GM18870 (cell line): ENCODE data around the gene P3H3.

ENCODE experiments used
- ATAC-seq: cut with Tn5 transposase; IDR thresholded peaks from one replicate; pipeline ENCODE4 v1.9.1; 2021; ENCODE audit warnings: moderate library complexity; ENCODE audit not compliant: unreplicated experiment

Gene P3H3

GRCh38 chr12:6842075-6842474, 13.9 kb downstream of the P3H3 start:
- ATAC-seq: no peak

DNA sequence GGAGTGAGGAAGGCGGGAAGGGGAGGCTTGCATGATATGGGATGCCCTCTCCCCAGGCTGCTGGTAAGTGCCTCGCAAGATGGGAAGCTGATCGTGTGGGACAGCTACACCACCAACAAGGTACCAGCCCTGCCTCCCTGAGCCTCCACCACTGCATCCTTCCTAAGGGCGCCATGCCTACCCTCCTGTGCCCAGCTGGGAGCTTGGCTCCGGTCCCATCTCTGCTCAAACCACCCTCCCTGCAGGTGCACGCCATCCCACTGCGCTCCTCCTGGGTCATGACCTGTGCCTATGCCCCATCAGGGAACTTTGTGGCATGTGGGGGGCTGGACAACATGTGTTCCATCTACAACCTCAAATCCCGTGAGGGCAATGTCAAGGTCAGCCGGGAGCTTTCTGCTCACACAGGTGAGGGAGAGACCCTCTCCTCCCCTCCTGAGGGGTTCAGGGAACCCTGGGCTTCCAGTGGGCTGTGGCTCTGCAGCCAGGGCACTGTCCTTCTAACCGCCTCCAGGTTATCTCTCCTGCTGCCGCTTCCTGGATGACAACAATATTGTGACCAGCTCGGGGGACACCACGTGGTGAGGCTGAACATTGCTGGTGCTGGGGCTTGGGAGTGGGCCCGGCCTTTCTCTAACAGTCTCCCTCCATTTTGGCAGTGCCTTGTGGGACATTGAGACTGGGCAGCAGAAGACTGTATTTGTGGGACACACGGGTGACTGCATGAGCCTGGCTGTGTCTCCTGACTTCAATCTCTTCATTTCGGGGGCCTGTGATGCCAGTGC, 15.1 kb downstream of the P3H3 start:
- ATAC-seq: no peak

GRCh38 chr12:6845395-6845794, 17.2 kb downstream of the P3H3 start:
- ATAC-seq: no peak

- ATAC-seq: no peak
Observed at GRCh38 chr12:6846316-6846869, 18.2 kb downstream of the P3H3 start.

DNA sequence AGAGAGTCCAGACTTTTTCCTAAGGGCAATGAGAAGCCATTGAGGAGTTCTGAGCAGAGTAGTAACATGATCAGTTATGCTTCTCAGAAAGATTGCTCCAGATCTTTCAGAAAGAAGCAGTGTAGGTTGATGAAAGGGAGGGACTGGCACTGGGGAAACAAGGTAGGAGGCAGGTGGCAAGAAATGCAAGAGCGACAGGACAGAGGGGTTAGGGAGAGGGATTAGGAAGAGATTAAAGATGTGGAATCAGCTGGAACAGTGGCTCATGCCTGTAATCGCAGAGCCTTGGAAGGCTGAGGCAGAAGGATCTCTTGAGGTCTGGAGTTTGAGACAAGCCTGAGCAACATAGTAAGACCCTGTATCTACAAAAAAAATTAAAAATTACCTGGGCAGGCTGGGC, 19.5 kb downstream of the P3H3 start:
- no peak for ATAC-seq

- no peak for ATAC-seq
Observed at GRCh38 chr12:6849427-6849826, 21.2 kb downstream of the P3H3 start.

- ATAC-seq: no peak
Observed at GRCh38 chr12:6849976-6850560, 21.9 kb downstream of the P3H3 start.

- ATAC-seq: no peak
Observed at GRCh38 chr12:6850796-6851152, 22.6 kb downstream of the P3H3 start.

- ATAC-seq: peak; percentile 50
Observed at GRCh38 chr12:6851153-6851920, 23.1 kb downstream of the P3H3 start, which contains the start of gene CDCA3. CDCA3 (minus strand) TSS chr12:6851286; CDS start chr12:6850952, 334 bp downstream.

DNA sequence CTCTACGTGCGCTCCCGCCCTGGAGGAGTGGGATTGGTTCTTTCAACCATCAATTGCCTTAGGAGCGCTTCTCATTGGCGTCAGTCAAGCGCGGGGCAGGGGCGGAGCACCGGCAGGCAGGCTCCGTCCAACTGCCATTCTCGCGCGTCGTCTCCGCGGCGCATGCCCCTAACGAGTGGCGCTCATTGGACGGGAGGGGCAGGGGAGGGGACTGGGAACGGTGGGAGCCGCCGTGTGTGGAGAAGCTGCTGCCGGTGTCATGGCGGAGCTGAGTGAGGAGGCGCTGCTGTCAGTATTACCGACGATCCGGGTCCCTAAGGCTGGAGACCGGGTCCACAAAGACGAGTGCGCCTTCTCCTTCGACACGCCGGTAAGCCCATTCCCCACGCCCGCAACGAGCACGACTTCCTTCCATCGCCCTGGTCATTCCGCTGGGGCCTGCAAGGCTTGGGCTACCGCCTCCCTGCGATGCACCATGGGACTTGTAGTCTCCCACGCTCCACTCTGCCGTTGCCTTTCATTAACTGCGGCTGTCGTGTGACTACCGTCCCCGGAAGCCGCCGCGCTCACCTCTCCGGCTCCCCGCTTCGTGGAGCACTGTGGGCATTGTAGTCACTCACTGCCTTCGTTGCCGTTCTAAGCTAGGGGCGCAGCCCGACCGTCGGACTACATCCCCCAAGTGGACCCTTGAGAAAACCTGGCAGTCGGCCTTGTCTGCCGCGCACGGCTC, 23.9 kb downstream of the P3H3 start, which contains the start of gene USP5:
Gene USP5 (plus strand): TSS at position 230 of the 730 bp plus-strand sequence. CDS start 30 bp downstream, at position 260.
- peak; percentile 68 for ATAC-seq

GRCh38 chr12:6852651-6853354, 24.6 kb downstream of the P3H3 start:
- no peak for ATAC-seq

GRCh38 chr12:6853626-6854025, 25.4 kb downstream of the P3H3 start:
- no peak for ATAC-seq

DNA sequence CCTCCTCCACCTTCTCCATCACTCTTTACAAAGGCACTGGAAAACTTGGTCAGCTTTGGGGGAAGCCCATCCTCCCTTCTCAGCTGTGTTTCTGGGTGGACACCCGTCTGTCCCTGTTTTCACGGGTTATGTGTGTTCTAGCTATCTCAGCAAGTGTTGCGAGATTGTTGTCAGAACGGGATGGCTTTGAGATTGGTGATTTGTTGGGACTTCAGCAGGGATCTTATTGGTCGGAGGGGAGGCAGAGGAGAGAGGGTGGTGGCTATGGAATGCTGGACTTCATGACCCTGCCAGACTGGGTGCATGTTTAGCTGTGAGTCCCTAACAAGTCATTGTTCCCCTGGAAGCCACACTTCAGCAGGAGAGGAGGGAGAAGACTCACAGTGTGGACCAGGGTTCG, 25.8 kb downstream of the P3H3 start:
- ATAC-seq: no peak

- ATAC-seq: no peak
Observed at GRCh38 chr12:6855322-6855721, 27.1 kb downstream of the P3H3 start.

DNA sequence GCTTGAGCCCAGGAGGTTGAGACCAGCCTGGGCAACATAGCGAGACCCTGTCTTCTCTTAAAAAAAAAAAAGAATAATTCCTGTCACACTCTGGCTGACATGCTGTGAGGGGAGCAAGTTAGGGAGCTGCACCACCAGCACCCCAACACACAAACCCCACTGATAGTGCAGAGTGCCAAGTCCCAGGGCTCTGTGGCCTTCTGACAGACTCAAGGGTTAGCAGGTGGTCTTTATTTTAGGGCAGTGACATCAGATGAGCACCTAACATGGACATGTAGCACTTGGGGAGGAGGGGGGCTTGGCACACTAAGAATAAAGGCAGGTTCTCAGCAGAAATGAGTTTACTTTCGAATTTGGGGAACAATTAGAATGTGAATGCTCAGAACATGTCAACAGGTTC, 30.6 kb downstream of the P3H3 start:
- ATAC-seq: no peak

GRCh38 chr12:6860116-6860515, 31.9 kb downstream of the P3H3 start:
- ATAC-seq: no peak

DNA sequence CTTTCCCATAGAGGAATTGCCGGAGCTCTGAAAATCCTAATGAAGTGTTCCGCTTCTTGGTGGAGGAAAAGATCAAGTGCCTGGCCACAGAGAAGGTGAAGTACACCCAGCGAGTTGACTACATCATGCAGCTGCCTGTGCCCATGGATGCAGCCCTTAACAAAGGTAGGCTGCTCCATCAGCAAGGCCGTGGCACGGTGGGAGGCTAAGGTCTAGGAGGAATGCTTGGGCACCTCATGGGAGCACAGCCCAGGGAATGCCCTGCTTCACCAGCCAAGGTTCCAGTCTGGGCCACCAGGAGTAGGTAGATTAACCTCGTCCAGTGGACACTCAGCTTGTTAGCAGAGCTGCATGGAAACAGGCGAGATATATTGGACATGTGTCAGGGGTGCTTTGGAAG, 32.7 kb downstream of the P3H3 start:
- no peak for ATAC-seq

GRCh38 chr12:6861391-6861790, 33.2 kb downstream of the P3H3 start:
- ATAC-seq: no peak

- ATAC-seq: no peak
Observed at GRCh38 chr12:6863033-6863432, 34.8 kb downstream of the P3H3 start.
